IMR-90 (cell line): Measurements from ENCODE around the gene VPS41. TPM values are rescaled to one million over a fixed set of nuclear protein-coding genes. Genes with fewer than 3 reads are reported as not detected.

ENCODE experiments used
- ATAC-seq: fragments of 200-7000 bp; cut with Tn5 transposase; 2 replicates; pipeline ENCODE4 v1.9.1; 2020; ENCODE audit warnings: low read depth, mild to moderate bottlenecking, moderate library complexity
- BruUV-seq: library from RNA; stranded (reverse); fragments of 400-500 nt; replicated peaks from 2 replicates; lab custom pipeline; 2021; lab: Mats Ljungman, UMichigan
- CTCF ChIA-PET: fragments of 300-600 bp; formaldehyde crosslinking; extraction: SDS; loops from one replicate; lab custom pipeline; 2021; ENCODE audit warnings: antibody characterized with exemption; lab: Yijun Ruan, JAX
- POLR2A ChIA-PET: fragments of 300-600 bp; sonication (Branson Sonifier 250); formaldehyde crosslinking; loops from one replicate; lab custom pipeline; 2022; ENCODE audit warnings: antibody characterized with exemption; ENCODE audit not compliant: unreplicated experiment; lab: Charles Lee
- DNase-seq: peaks from one replicate; pipeline ENCODE4 v3.0.0; 2013
- H2AFZ ChIP-seq: replicated peaks from 2 replicates; pipeline ENCODE3; 2013; ENCODE audit warnings: low read length, mild to moderate bottlenecking; ENCODE audit not compliant: poor library complexity
- H2AK5ac ChIP-seq: 2 replicates; pipeline ENCODE4 v1.6.1; 2013; ENCODE audit warnings: low read depth, low read length, inconsistent platforms
- H2AK9ac ChIP-seq: replicated peaks from 2 replicates; pipeline ENCODE3; 2013; ENCODE audit warnings: mild to moderate bottlenecking, low read depth, low read length, moderate library complexity; ENCODE audit not compliant: poor library complexity
- H2BK120ac ChIP-seq: 2 replicates; pipeline ENCODE4 v1.6.1; 2013; ENCODE audit warnings: low read depth, low read length, inconsistent platforms
- H2BK15ac ChIP-seq: 3 replicates; pipeline ENCODE4 v1.6.1; 2013; ENCODE audit warnings: low read depth, low read length, inconsistent platforms
- H2BK20ac ChIP-seq: 2 replicates; pipeline ENCODE4 v1.6.1; 2013; ENCODE audit warnings: low read depth, mild to moderate bottlenecking, inconsistent platforms, low read length, moderate library complexity
- H2BK5ac ChIP-seq: 2 replicates; pipeline ENCODE4 v1.6.1; 2013; ENCODE audit warnings: mild to moderate bottlenecking, low read depth, low read length, inconsistent platforms; ENCODE audit not compliant: poor library complexity, severe bottlenecking
- H3K14ac ChIP-seq: replicated peaks from 2 replicates; pipeline ENCODE4 v1.6.1; 2013; ENCODE audit warnings: low read depth, low read length, inconsistent platforms
- H3K18ac ChIP-seq: 2 replicates; pipeline ENCODE4 v1.6.1; 2013; ENCODE audit warnings: low read depth, low read length, control low read depth
- H3K23ac ChIP-seq: 2 replicates; pipeline ENCODE4 v1.6.1; 2013; ENCODE audit warnings: low read depth, low read length, inconsistent platforms
- H3K27ac ChIP-seq: 2 replicates; pipeline ENCODE4 v1.5.1; 2013; ENCODE audit warnings: mild to moderate bottlenecking, control low read depth, low read length; ENCODE audit not compliant: insufficient read depth
- H3K27me3 ChIP-seq: 2 replicates; pipeline ENCODE4 v1.6.1; 2013; ENCODE audit warnings: low read length; ENCODE audit not compliant: control insufficient read depth, insufficient read depth
- H3K36me3 ChIP-seq: 2 replicates; pipeline ENCODE4 v1.6.1; 2013; ENCODE audit warnings: low read length, mixed read lengths; ENCODE audit not compliant: control insufficient read depth, insufficient read depth
- H3K4ac ChIP-seq: 2 replicates; pipeline ENCODE4 v1.6.1; 2013; ENCODE audit warnings: low read depth, low read length, inconsistent platforms
- H3K4me1 ChIP-seq: 2 replicates; pipeline ENCODE4 v1.6.1; 2013; ENCODE audit warnings: low read length, mixed read lengths; ENCODE audit not compliant: control insufficient read depth, insufficient read depth
- H3K4me2 ChIP-seq: 2 replicates; pipeline ENCODE4 v1.6.1; 2013; ENCODE audit warnings: low read depth, mild to moderate bottlenecking, control low read depth, low read length, moderate library complexity
- H3K4me3 ChIP-seq: 2 replicates; pipeline ENCODE4 v1.5.1; 2013; ENCODE audit warnings: low read depth, mild to moderate bottlenecking, control low read depth, low read length, moderate library complexity; ENCODE audit not compliant: insufficient read depth
- H3K56ac ChIP-seq: 2 replicates; pipeline ENCODE4 v1.6.1; 2013; ENCODE audit warnings: low read length, inconsistent platforms; ENCODE audit not compliant: insufficient read depth; ENCODE audit errors: extremely low read depth
- H3K79me1 ChIP-seq, 2 experiments: 2 replicates each; pipeline ENCODE4 v1.6.1; 2013; ENCODE audit warnings: low read length in 2 of 2, inconsistent platforms in 1 of 2, low read depth in 1 of 2
- H3K9ac ChIP-seq: 2 replicates; pipeline ENCODE4 v1.6.1; 2013; ENCODE audit warnings: low read depth, low read length, control low read depth
- H3K9me1 ChIP-seq: 2 replicates; pipeline ENCODE4 v1.6.1; 2013; ENCODE audit warnings: low read length, inconsistent platforms; ENCODE audit not compliant: insufficient read depth
- H3K9me3 ChIP-seq: 2 replicates; pipeline ENCODE4 v1.6.1; 2013; ENCODE audit warnings: low read length; ENCODE audit not compliant: control insufficient read depth, insufficient read depth
- H4K20me1 ChIP-seq: 2 replicates; pipeline ENCODE4 v1.6.1; 2013; ENCODE audit warnings: low read length, inconsistent platforms; ENCODE audit not compliant: insufficient read depth
- H4K5ac ChIP-seq: 2 replicates; pipeline ENCODE4 v1.6.1; 2013; ENCODE audit warnings: mild to moderate bottlenecking, low read depth, low read length, control low read depth
- H4K8ac ChIP-seq, 2 experiments: 2 replicates each; pipeline ENCODE4 v1.6.1; 2013; ENCODE audit warnings: low read depth in 2 of 2, low read length in 2 of 2, control low read depth in 1 of 2, inconsistent platforms in 1 of 2
- H4K91ac ChIP-seq: 2 replicates; pipeline ENCODE4 v1.6.1; 2013; ENCODE audit warnings: low read depth, low read length, inconsistent platforms; ENCODE audit not compliant: insufficient read depth
- BHLHE40 ChIP-seq: fragments of 150-350 bp; IDR thresholded peaks from 2 replicates; pipeline ENCODE4 v1.6.1; 2016; ENCODE audit warnings: mild to moderate bottlenecking, low read depth, low read length
- CEBPB ChIP-seq: IDR thresholded peaks from 2 replicates; pipeline ENCODE4 v1.6.1; 2012; ENCODE audit warnings: low read depth, low read length, improper control_type of control experiment
- WGBS, 2 experiments: methylation state at CpG; one replicate each; pipeline versions ENCODE4 v1.1.5 to v1.1.7; 2013; ENCODE audit warnings: missing lambda C conversion rate in 2 of 2; ENCODE audit not compliant: insufficient read length in 1 of 2; ENCODE audit errors: extremely low coverage in 2 of 2; 5-methylcytosine and 5-hydroxymethylcytosine counted together
- dilution Hi-C: fragments of 300-500 bp; cut with HindIII; formaldehyde crosslinking; loops from one replicate; pipeline ENCODE4 v1.14.3; 2018; ENCODE audit warnings: low sequenced_read_pairs; ENCODE audit not compliant: unreplicated experiment
- in situ Hi-C: fragments of 300-500 bp; cut with MboI; formaldehyde crosslinking; loops from 3 replicates; pipeline ENCODE4 v1.14.3; 2019; ENCODE audit warnings: low sequenced_read_pairs, inconsistent platforms, mixed read lengths
- intact Hi-C: fragments of 100-400 bp; cut with micrococcal nuclease; formaldehyde crosslinking; loops from 2 replicates; pipeline ENCODE4 v1.10.0; 2022
- polyA plus RNA-seq, 3 experiments: library from polyadenylated mRNA; depleted of rRNA; stranded (reverse); fragments of >200 nt; gene quantifications; 2 replicates each; pipeline ENCODE4 v1.2.3, GENCODE V29; 2012; ENCODE audit warnings: low replicate concordance in 1 of 3
- total RNA-seq: library from RNA; depleted of rRNA; stranded (reverse); fragments of >200 nt; gene quantifications from 2 replicates; pipeline ENCODE4 v1.2.3, GENCODE V29; 2012

VPS41 gene
- total and polyA plus RNA-seq, 2 of the 4 experiments (the other 2 are of a cell fraction) = 16.0 to 28.0 TPM

DNA sequence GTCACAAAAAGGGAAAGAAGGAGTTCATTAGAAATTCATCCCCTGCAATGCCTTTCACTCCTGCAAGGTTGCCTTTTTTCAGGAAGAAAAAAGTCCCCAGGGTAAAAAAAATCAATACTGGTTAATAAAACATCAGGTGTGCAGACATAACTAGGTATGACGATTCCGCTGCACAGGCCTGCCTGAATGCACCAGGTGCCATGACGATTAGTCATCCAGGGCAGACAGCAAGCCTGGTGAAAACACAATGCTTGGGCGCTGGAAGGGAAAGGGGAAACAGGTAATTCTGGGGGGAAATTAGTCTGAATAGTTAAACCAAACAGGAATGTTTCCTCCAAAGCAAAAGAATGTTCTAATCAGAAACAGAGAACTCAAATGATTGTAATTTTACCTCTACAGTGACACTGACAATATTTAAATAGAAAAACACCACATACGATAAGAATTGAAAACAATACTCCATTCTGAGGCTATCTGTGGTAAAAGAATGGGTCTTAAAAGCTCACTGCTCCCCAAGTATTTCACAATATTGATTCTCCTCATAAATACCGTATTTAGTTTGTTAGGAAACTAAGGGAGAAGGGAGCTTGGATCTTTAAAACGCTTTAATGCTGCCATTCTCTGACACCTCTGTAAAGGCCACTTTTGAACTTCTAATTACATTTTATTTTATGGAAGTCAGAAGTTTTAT lies 45.2 kb downstream of the VPS41 start:
- no peak overlapping the region for H3K23ac ChIP-seq
- no peak overlapping the region for H3K14ac ChIP-seq
- in situ Hi-C loops = no loop called here
- no peak overlapping the region for H4K8ac ChIP-seq
- POLR2A ChIA-PET = no interaction called here
- no CpG with 5 or more reads among the region's 7 CpGs for WGBS, 2 experiments
- no peaks in the 10 kb centered on the region for H3K27me3 ChIP-seq
- no peak overlapping the region for H4K91ac ChIP-seq
- no peak overlapping the region for H2BK20ac ChIP-seq
- no peak overlapping the region for H3K9ac ChIP-seq
- dilution Hi-C loops = no loop called here
- no peak for ATAC-seq
- no peaks in the 10 kb centered on the region for H3K4me1 ChIP-seq
- intact Hi-C loops = no loop called here
- H3K56ac ChIP-seq = no peak overlapping the region
- H3K4me3 ChIP-seq = no peak overlapping the region
- H2AK9ac ChIP-seq = no peak overlapping the region
- no peaks in the 10 kb centered on the region for H3K9me3 ChIP-seq
- H3K18ac ChIP-seq = no peak overlapping the region
- H3K27ac ChIP-seq = no peak overlapping the region
- H3K4me2 ChIP-seq = no peak overlapping the region
- TF ChIP-seq BHLHE40 = no peak
- TF ChIP-seq CEBPB = peak; percentile 64
- CTCF ChIA-PET = no interaction called here
- H3K36me3 ChIP-seq = peaks cover 12% of the 10 kb centered on the region
- H2AK5ac ChIP-seq = no peak overlapping the region
- no peaks in the 10 kb centered on the region for H4K20me1 ChIP-seq
- no peak overlapping the region for H4K5ac ChIP-seq
- no peak overlapping the region for H2BK120ac ChIP-seq
- no peak overlapping the region for H2AFZ ChIP-seq
- H2BK5ac ChIP-seq = no peak overlapping the region
- no peak for DNase-seq
- H2BK15ac ChIP-seq = no peak overlapping the region
- no peak overlapping the region for H3K4ac ChIP-seq
- H3K9me1 ChIP-seq = no peaks in the 10 kb centered on the region; the same call in 1 of the 2 replicates
- no TSS peak for BruUV-seq
- peaks cover 0 to 3% of the 10 kb centered on the region in 2 experiments; a peak in 2 of 4 replicates for H3K79me1 ChIP-seq
